Measurements from ENCODE around the gene KIRREL3.
A peak's percentile ranks its signal among the peaks of the same experiment; 100 is the strongest.
"Not testable (repeated sequence)": the region's sequence is repeated elsewhere in the genome, so short reads cannot be mapped to it uniquely, and the experiment has no call there.

The KIRREL3 gene

GRCh38 chr11:126996036-126996804 is 4.3 kb downstream of the KIRREL3 start:
- DNase-seq: peak; percentile 32

GRCh38 chr11:126993599-126993998 is 7.0 kb downstream of the KIRREL3 start:
- no peak for DNase-seq

- DNase-seq: no peak
Measured at GRCh38 chr11:126992804-126993111, 7.8 kb downstream of the KIRREL3 start.

GRCh38 chr11:126992065-126992803 is 8.3 kb downstream of the KIRREL3 start:
- no peak for DNase-seq

GRCh38 chr11:126991596-126991995 is 9.0 kb downstream of the KIRREL3 start:
- DNase-seq: no peak

GRCh38 chr11:126990716-126991480 is 9.7 kb downstream of the KIRREL3 start:
- DNase-seq: no peak

- DNase-seq: peak; percentile 88
Measured at GRCh38 chr11:126989942-126990715, 10.4 kb downstream of the KIRREL3 start.

GRCh38 chr11:126988655-126989054 is 11.9 kb downstream of the KIRREL3 start:
- no peak for DNase-seq

GRCh38 chr11:126981635-126982034 is 18.9 kb downstream of the KIRREL3 start:
- DNase-seq: no peak

- DNase-seq: peak; percentile 98
Measured at GRCh38 chr11:126978911-126979310, 21.7 kb downstream of the KIRREL3 start.

- DNase-seq: peak; percentile 72
Measured at GRCh38 chr11:126978165-126978564, 22.4 kb downstream of the KIRREL3 start.

- no peak for DNase-seq
Measured at GRCh38 chr11:126973051-126973450, 27.5 kb downstream of the KIRREL3 start.

- DNase-seq: no peak
Measured at GRCh38 chr11:126971305-126971704, 29.3 kb downstream of the KIRREL3 start.

- DNase-seq: peak; percentile 57
Measured at GRCh38 chr11:126969865-126970479, 30.6 kb downstream of the KIRREL3 start.

- DNase-seq: peak; percentile 70
Measured at GRCh38 chr11:126968915-126969314, 31.7 kb downstream of the KIRREL3 start.

- DNase-seq: no peak
Measured at GRCh38 chr11:126965331-126965730, 35.2 kb downstream of the KIRREL3 start.

- DNase-seq: peak; percentile 15
Measured at GRCh38 chr11:126963603-126964363, 36.8 kb downstream of the KIRREL3 start.

- DNase-seq: no peak
Measured at GRCh38 chr11:126963115-126963514, 37.5 kb downstream of the KIRREL3 start.

- DNase-seq: no peak
Measured at GRCh38 chr11:126959700-126960099, 40.9 kb downstream of the KIRREL3 start.

GRCh38 chr11:126956635-126957034 is 43.9 kb downstream of the KIRREL3 start:
- no peak for DNase-seq

GRCh38 chr11:126952533-126952932 is 48.0 kb downstream of the KIRREL3 start:
- not testable (repeated sequence) for DNase-seq

GRCh38 chr11:126951465-126951864 is 49.1 kb downstream of the KIRREL3 start:
- DNase-seq: no peak
